HG03159 (cell line): ENCODE results near the gene UNC13D.
"Not testable (repeated sequence)": the region's sequence is repeated elsewhere in the genome, so short reads cannot be mapped to it uniquely, and the experiment has no call there.

Experiments used
- ATAC-seq: cut with Tn5 transposase; IDR thresholded peaks from one replicate; pipeline ENCODE4 v1.9.1; 2021; ENCODE audit warnings: mild to moderate bottlenecking, moderate library complexity; ENCODE audit not compliant: unreplicated experiment

Gene UNC13D

DNA sequence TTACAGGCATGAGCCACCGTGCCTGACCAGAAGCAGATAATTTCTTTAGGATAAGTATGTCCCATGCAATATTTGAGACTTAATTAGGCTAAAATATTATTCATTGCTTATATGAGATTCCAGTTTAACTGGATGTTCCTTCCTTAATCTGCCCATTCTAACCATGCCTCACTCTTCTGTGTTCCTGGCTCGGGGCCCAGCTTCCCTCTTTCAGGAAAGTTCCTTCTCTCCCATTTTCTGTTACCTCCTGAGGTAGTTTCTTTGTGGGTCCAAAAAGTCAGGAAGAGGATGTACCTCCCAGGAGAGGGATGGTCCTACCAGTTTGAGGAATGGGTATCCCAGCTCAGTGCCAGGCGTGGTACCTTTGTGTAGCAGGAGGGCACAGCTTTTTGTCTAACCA, 36.3 kb downstream of the UNC13D start:
- no peak for ATAC-seq

- ATAC-seq = no peak
These were observed 37.2 kb downstream of the UNC13D start for GRCh38 chr17:75806822-75807500.

DNA sequence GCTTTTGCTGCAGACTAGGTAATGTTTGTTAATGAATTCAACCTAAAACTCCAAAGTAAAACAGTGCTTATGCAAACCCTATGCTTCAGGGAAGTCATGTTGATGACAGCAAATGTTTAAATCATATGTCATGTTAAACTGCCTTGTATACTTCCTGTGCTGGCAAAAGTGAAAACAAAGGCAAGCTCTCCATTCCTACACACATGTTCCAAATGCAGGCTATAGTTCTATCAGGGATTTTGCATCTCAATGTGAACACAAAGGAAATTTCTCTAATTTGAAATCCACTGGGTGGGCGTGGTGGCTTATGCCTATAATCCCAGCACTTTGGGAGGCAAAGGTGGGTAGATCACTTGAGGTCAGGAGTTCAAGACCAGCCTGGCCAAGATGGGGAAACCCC, 40.3 kb downstream of the UNC13D start:
- no peak for ATAC-seq

DNA sequence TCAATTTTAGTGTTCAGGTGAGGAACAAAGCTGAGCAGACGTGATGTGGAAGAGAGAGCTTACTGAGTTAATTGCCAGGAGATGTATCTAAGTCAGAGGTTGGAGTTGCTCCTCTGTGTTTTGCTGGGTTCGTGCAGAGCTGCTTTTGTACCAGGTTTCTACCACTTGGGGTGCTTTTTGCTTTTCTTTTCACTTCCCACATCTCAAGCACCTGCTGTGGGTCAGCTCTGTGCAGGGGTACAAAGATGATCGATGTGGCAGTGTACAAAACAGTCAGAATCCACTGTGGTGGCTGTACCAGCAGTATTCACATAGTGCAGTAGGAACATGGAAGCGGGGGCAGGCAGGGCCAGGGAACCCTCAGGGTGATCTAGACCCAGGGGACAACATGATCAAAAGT, 44.8 kb downstream of the UNC13D start:
- ATAC-seq = no peak

DNA sequence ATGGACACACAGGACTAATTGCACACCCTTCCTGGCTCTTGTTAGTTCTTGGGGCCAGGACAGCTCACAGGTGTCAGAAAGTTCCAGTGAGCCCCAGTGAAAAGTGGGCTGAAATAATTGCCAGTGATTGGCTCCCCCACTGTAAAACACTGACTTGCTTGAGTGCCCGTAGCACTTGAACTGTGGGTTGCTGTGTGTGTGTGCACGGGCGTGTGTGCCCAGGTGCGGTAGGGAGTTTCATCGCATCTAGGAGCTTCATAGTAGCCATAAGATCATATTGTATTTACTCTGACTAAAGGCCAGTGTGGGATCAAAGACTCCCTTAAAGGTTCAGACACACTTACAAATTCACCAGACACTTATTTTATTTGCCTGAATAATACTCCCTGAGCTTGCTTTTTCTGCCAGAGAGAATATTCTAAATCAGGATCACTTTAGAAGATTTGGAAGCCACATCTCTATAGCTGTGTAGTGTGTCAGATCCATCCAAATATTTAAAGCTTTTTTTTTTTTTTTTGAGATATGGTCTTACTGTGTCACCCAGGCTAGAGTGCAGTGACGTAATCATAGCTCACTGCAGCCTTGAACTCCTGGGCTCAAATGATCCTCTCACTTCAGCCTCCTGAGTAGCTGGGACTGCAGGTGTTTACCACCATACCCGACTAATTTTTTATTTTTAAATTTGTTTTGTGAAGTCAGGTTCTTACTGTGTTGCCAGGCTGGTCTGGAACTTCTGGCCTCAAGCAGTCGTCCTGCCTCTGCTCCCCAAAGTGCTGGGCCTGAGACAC, 48.2 kb downstream of the UNC13D start:
- ATAC-seq = no peak

DNA sequence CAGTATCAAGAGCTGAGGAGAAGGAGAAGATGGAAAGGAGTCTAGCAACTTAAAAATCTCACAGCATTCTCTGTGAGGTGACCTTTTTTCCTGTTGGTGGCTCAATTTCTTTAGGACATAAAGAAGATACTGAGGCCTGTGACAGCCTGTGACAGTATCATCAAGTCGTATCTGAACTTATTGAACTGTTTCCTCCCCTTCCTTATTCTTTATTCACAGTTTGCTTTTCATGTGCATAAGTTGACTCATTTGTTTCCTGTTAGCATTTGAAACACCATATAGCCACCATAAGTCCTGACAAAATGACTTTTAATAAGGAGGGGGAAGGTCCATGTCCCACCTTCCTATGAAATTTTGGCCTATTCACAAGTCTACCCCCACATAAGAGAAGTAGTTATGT, 50.7 kb downstream of the UNC13D start:
- no peak for ATAC-seq

GRCh38 chr17:75791254-75791653, 53.0 kb downstream of the UNC13D start:
- ATAC-seq = no peak

- peak; percentile 61 for ATAC-seq
These were observed 59.0 kb downstream of the UNC13D start for GRCh38 chr17:75785016-75785890.

DNA sequence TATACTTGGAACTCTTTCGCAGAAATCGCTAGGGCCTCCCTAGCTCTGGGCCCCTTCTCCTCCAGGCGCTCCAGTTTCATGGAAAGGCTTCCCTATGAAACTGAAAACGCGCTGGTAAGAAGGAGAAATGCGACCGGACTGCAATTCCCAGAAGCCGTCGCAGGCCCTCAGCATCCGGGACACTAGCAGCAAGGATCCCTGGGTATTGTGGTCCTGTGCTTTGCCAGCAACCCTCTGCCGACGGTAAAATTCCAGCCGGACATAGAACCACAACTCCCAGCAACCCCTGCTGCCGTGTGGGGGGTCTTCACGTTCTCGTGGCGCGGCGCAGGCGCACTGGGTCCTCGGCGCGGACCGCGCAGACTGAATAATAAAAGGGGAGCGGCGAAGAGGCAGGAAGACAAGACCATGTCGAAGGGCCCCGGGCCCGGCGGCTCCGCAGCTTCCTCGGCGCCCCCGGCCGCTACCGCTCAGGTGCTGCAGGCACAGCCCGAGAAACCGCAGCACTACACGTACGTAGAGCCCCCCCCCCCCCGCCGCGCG, 59.7 kb downstream of the UNC13D start, which contains the start of gene UNK:
TSS of gene UNK (plus strand) at position 334 of the 543 bp plus-strand sequence. CDS start at position 409, 75 bp downstream.
- peak; percentile 62 for ATAC-seq

GRCh38 chr17:75783803-75784472, 60.3 kb downstream of the UNC13D start:
- ATAC-seq = peak; percentile 1

GRCh38 chr17:75783069-75783783, 61.0 kb downstream of the UNC13D start:
- ATAC-seq = no peak

DNA sequence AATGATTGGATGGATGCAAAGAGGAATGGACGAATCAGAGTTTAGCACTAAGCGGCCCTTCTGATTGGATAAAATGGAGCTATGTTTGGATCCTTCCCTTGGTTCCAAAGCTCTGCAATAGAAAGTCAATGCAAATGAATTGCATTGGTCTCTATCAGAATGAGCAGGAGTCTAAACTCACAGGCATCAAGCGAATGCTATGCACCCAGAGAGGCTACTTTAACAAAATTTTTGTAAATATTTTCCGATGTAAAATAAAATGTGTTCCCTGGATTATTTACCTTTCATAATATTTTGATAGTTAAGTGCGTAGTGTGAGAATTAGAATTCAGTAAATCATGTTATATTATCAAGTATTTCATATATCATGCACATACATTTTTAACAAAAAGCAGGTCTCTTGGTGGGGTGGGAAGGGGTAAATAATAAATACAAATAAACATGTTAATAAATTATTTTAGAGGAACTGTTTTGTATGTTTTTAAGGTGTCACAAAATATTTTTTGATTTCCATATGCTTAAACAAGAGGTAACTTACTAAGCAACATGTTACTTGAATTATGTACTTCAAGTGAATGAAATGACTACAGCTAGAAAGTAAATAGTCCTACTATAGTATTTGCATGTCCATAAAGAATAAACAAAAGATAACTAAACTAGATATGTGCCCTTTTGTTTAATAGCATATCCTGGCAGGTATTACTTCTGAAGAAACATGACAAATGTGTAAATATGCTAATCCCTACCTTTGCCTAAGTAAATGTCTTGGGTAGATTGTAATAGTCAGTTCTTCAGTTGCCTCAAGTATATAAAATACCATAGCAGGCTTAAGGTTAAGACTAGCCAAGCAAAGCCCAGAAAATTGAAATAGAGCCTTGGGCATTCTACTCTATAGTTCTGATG, 64.0 kb downstream of the UNC13D start:
- no peak for ATAC-seq

- ATAC-seq = peak; percentile 56
These were observed 64.8 kb downstream of the UNC13D start for GRCh38 chr17:75779250-75779986.

- ATAC-seq = peak; percentile 1
These were observed 65.3 kb downstream of the UNC13D start for GRCh38 chr17:75778861-75779249.

DNA sequence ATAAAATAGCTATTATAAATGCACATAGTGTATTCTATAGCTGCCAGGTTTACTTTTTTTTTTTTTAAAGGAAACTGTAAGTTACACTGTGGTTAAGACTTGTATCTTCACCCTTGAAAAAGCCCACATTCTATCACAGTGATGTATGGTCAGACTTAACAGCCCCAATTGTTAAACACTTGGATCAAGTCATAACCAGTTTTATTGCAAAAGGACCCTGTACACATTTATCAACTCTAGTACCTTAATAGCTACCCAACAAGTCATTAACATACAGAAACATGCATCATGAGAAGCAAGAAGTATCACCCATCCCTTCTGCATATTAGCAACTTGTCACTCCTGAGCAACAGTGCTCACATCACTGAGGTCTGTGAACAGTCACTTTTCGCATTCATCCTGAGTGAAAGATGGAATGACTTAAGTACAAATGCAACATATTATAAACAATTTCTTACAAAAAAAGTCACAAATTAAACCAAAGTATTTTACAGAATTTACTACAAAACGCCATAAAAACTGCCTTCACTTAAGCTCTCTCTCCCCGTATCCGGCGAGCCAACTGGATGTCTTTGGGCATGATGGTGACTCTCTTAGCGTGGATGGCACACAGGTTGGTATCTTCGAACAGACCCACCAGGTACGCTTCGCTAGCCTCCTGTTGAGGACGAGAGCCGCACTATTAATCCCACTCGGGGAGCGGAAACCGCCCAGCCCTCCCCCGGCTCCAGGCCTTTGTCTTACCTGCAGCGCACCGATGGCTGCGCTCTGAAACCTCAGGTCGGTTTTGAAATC, 65.9 kb downstream of the UNC13D start:
- not testable (repeated sequence) for ATAC-seq

- no peak for ATAC-seq
These were observed 66.8 kb downstream of the UNC13D start for GRCh38 chr17:75777296-75777922.
